ENCODE measurements around the gene DNAJC6.
"Not testable (repeated sequence)": the region's sequence is repeated elsewhere in the genome, so short reads cannot be mapped to it uniquely, and the experiment has no call there.

The DNAJC6 gene

GRCh38 chr1:65357291-65357960 lies 48.1 kb downstream of the DNAJC6 start:
- no peak for DNase-seq (ENCODE audit: low spot score)

DNA sequence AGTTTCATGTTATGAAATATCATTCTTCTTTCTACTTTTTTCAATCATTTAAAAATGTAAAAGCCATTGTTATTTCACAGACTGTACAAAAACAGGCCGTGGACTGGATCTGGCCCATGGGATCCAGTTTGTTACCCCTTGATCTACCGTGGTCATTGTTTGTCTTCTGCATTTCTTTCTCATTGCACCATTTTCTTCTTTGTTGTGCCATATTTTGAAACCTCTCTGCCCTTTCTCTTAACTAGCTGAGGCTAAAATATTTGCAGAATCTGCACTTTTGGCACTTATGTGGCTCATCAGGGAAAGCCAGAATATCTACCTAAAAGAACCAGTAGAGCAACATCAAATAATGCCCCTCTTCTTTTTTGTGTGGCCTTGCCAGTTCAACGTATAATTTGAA lies 50.5 kb downstream of the DNAJC6 start:
- no peak for DNase-seq (ENCODE audit: low spot score)

GRCh38 chr1:65360648-65361047 lies 51.3 kb downstream of the DNAJC6 start:
- DNase-seq (ENCODE audit: low spot score) = no peak

DNA sequence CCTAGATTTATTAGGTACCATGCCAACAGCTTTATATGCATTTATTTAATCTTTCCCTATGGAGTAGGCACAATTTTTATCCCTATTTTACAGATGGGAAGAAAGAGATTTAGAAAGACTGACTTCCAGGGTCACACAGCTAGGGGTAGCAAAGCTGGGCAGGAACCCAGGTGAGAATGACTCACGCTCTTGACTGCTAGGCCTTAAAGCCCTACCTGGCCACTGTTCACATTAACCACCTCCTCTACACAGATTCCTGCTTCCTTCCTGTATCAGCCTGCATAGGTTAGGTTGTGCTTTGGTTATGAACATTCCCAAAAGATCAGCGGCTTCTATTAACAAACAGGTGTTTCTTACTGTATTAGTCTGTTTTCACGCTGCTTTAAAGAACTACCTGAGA lies 53.2 kb downstream of the DNAJC6 start:
- no peak for DNase-seq (ENCODE audit: low spot score)

DNA sequence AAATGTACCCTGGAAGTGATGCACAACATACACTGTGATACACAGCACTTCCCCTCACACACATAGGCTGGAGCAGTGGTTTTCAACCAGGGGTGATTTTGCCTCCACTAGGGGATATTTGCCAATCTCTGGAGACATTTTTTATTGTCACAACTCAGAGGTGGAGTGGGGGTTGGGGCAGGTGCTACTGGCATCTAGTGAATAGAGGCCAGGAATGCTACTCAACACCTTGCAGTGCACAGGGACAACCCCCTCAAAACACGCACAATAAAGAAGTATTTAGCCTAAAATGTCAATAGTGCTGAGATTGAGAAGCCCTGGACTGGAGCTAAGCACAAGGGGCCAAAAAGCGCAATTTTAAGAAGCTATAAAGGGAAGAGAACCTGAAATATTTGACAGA lies 54.1 kb downstream of the DNAJC6 start:
- DNase-seq (ENCODE audit: low spot score) = no peak

- no peak for DNase-seq (ENCODE audit: low spot score)
These were observed 59.1 kb downstream of the DNAJC6 start for GRCh38 chr1:65368403-65368802.

- no peak for DNase-seq (ENCODE audit: low spot score)
These were observed 62.2 kb downstream of the DNAJC6 start for GRCh38 chr1:65371544-65371943.

GRCh38 chr1:65372557-65372956 lies 63.2 kb downstream of the DNAJC6 start:
- no peak for DNase-seq (ENCODE audit: low spot score)

- no peak for DNase-seq (ENCODE audit: low spot score)
These were observed 68.3 kb downstream of the DNAJC6 start for GRCh38 chr1:65377496-65378246.

DNA sequence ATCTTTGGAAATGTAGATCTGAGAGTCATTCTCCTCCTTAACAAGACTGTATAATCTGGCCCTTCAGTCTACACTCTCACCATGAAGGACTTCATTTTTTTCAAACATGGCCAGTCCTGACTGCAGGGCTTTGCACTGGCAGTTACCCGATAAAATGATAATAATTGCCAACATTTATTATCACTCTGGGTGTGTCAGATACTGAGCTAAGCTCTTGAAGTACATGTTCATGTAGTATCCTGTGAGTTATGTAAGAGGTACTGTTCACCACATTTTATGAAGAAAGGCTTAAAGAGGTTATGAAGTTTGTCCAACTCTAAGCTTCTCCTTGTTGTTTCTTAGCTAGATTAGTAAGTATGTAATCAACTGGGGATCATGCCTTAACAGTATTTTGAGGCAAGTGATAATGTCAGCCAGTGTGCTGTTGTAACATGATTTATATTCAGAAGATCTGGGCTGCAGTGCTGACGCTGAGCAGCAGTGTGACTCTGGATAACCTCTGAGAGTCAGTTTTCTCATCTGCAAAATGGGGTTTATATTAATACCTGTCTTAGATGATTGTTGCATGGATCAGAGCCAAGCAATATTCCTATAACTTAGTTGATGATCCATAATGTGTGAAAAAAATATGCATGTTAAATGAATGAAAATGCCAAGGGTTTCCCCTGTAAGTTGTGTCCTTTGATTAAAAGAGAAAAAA lies 69.1 kb downstream of the DNAJC6 start:
- no peak for DNase-seq (ENCODE audit: low spot score)

GRCh38 chr1:65384426-65384825 lies 75.1 kb downstream of the DNAJC6 start:
- not testable (repeated sequence) for DNase-seq (ENCODE audit: low spot score)

DNA sequence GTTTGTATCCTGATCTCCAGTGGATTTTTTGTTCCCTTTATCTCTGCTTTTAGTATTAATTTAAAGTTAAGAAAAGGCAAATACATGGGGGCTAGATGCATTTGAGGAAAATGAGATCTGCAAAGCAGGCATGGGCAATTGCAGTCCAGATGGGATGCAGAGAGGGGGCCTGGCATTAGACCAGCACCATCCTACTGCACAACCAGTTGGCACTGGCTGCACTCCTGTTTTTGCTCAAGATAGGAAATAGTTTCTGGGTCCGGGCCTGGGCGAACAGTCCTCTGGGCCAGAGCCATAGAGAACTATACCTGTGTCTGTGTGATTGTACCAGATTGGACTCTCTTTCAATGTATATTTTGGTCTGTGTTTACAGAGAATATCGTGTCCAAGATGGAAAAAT lies 77.1 kb downstream of the DNAJC6 start:
- no peak for DNase-seq (ENCODE audit: low spot score)

DNA sequence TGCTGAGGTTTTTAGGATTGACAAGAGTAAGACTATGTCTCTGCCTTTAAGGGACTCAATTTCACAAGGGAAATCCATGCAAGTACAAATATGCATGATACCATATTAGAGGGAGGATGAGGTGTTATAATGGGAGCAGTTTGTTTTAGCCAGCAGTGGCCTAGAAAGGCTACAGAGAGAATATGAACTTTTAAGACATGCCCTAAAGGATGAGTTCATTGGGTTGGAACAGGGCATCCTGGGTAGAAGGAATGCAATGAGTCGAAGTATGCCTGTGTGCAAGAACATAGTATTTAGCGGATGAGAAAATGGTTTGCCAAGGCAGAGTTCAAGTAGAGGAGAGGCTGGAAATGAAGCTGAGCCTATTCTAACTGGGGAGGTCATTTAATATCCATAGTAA lies 78.5 kb downstream of the DNAJC6 start:
- no peak for DNase-seq (ENCODE audit: low spot score)

GRCh38 chr1:65388908-65389695 lies 79.8 kb downstream of the DNAJC6 start:
- DNase-seq (ENCODE audit: low spot score) = no peak

- no peak for DNase-seq (ENCODE audit: low spot score)
These were observed 83.2 kb downstream of the DNAJC6 start for GRCh38 chr1:65392497-65392896.

DNA sequence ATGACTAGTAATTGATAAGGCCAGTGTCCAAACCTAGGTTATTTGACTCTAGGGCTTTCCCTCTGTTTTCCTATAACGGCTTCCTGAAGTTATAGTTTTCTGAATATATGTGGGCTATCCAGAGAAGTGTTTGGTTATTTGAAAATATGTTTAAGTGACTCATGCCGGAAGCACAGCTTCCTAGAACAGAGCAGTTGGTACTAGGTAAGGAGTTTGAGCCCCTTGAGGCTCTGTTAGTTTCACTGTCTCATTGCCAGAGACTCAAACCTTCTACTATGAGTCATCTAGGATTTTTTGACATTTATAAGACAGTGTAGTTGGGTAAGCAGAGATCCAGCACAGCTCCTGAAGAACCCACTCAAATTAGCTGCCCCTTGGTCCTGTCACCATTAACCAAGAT lies 84.0 kb downstream of the DNAJC6 start:
- peak; percentile 47 for DNase-seq (ENCODE audit: low spot score)

DNA sequence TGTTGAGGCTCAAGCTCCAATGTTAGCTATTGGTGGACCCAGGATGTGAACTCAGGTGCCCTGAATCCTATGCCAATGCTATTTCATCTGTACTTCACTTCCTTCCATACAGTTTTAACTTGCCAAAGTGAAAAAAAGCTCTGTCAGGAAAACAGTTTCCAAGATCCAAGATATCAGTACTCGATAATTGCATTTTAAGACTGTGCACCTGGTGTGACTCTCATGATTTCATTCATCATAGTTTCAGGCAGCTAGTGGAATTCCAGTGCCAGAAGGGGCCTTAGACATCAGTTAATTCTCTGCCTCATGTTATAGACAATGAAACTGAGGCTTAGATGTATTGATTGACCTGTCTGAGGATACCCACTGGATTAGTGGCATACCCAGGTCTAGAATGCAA lies 84.6 kb downstream of the DNAJC6 start:
- no peak for DNase-seq (ENCODE audit: low spot score)

- DNase-seq (ENCODE audit: low spot score) = peak; percentile 16
These were observed 86.7 kb downstream of the DNAJC6 start for GRCh38 chr1:65395887-65396612.

DNA sequence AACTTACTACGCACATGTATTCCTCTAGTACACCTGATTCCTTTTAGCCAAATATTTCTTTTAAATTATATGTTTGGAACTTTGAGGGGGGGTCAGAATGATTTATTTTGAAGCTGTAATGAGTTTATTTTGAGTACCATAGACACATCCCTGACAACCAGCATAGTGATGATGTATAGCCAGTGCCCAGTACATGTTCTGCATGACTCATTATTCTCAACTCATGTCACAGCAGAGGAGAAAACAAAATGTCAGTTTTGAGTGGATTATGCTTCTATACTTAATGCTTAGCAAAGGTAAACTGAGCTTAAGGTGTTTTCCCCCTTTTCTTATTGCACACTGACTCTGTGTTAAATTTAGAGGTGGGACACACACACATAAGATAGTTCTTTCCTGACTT lies 88.7 kb downstream of the DNAJC6 start:
- DNase-seq (ENCODE audit: low spot score) = no peak

- DNase-seq (ENCODE audit: low spot score) = no peak
These were observed 89.7 kb downstream of the DNAJC6 start for GRCh38 chr1:65399003-65399402.

DNA sequence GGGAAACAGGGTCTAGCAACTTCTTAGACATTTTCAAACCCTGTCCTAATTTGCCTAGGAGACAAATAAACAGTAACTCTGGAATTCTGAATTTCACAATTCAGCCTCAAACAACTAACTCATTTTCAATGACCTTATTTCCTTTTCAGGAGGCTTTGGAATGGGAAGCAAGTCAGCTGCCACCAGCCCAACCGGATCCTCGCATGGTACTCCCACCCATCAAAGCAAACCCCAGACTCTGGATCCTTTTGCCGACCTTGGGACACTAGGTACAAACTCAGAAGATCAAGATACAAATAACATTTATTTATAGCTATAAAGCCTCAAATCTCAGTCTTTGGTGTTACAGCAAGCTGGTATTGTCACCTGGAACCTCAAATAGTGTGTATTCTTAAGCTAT lies 92.3 kb downstream of the DNAJC6 start:
- no peak for DNase-seq (ENCODE audit: low spot score)

DNA sequence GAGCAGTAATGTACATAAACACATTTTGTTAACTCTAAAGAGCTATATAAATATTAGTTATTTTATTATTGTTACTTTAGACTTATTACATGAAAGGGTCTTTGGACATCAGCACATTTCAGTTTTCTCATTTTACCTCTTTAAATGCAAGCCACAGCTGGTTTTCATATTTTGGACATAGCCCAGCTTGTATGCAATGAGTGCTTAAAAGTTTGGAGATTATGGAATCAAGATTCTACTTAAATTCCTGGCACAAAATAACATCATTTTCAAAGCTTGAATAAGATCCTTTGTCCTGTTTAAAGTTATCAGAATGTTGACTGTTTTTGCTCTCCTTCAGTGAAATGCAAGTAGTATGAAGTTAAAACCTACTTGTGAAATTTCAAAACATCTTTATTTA lies 95.6 kb downstream of the DNAJC6 start:
- DNase-seq (ENCODE audit: low spot score) = no peak
